Osteocyte (in vitro differentiated cells): ENCODE results near the gene GPR55. TPM values are rescaled to one million over a fixed set of nuclear protein-coding genes. Genes with fewer than 3 reads are reported as not detected.

Experiments used
- DNase-seq: peaks from one replicate; pipeline ENCODE4 v3.0.0; 2021; ENCODE audit warnings: mixed read lengths; ENCODE audit not compliant: unreplicated experiment; ENCODE audit errors: extremely low spot score
- H3K27ac Mint-ChIP-seq: one replicate; pipeline ENCODE4 v1.8.0; 2021; ENCODE audit warnings: mild to moderate bottlenecking, mixed read lengths; ENCODE audit not compliant: unreplicated experiment
- H3K27me3 Mint-ChIP-seq: one replicate; pipeline ENCODE4 v1.8.0; 2021; ENCODE audit warnings: mixed read lengths; ENCODE audit not compliant: unreplicated experiment
- H3K36me3 Mint-ChIP-seq: one replicate; pipeline ENCODE4 v1.8.0; 2021; ENCODE audit warnings: mixed read lengths; ENCODE audit not compliant: unreplicated experiment
- H3K4me1 Mint-ChIP-seq: one replicate; pipeline ENCODE4 v1.8.0; 2021; ENCODE audit warnings: mixed read lengths; ENCODE audit not compliant: unreplicated experiment
- H3K4me3 Mint-ChIP-seq: one replicate; pipeline ENCODE4 v1.8.0; 2021; ENCODE audit warnings: mild to moderate bottlenecking, moderate library complexity, mixed read lengths; ENCODE audit not compliant: unreplicated experiment
- H3K9me3 Mint-ChIP-seq: one replicate; pipeline ENCODE4 v1.8.0; 2021; ENCODE audit warnings: mixed read lengths; ENCODE audit not compliant: unreplicated experiment
- CTCF ChIP-seq: fragments of 200-600 bp; sonication (generic); IDR thresholded peaks from 2 replicates; pipeline ENCODE4 v1.5.0; 2021; ENCODE audit warnings: antibody characterized with exemption, mild to moderate bottlenecking, moderate library complexity
- total RNA-seq: library from RNA; stranded (reverse); gene quantifications from 2 replicates; pipeline ENCODE4 v1.2.1, GENCODE V29; 2021

The GPR55 gene
- total RNA-seq, 1 donor from 2014 or later: not detected

GRCh38 chr2:230922951-230923717 is 1.9 kb downstream of the GPR55 start:
- Mint-ChIP-seq H3K27ac (no peak overlapping the region), H3K4me3 (no peak overlapping the region), H3K9me3 (no peaks in the 10 kb centered on the region), H3K36me3 (no peaks in the 10 kb centered on the region), H3K27me3 (peaks cover 39% of the 10 kb centered on the region), H3K4me1 (no peaks in the 10 kb centered on the region)
- DNase-seq: no peak
- TF ChIP-seq CTCF: no peak

- Mint-ChIP-seq H3K4me1 (no peaks in the 10 kb centered on the region), H3K4me3 (no peak overlapping the region), H3K9me3 (no peaks in the 10 kb centered on the region), H3K27ac (no peak overlapping the region), H3K27me3 (peaks cover 46% of the 10 kb centered on the region), H3K36me3 (no peaks in the 10 kb centered on the region)
- no peak for TF ChIP-seq CTCF
- DNase-seq: no peak
Measured at GRCh38 chr2:230921806-230922595, 3.0 kb downstream of the GPR55 start.

GRCh38 chr2:230920167-230920566 is 4.9 kb downstream of the GPR55 start:
- Mint-ChIP-seq H3K27ac (no peak overlapping the region), H3K9me3 (no peaks in the 10 kb centered on the region), H3K4me3 (no peak overlapping the region)

GRCh38 chr2:230919681-230920080 is 5.4 kb downstream of the GPR55 start:
- H3K36me3 Mint-ChIP-seq: no peaks in the 10 kb centered on the region
- no peak overlapping the region for H3K27ac Mint-ChIP-seq

More at GRCh38 chr2:230920167-230920566, 4.9 kb downstream of the GPR55 start:
- Mint-ChIP-seq H3K36me3 (no peaks in the 10 kb centered on the region), H3K27me3 (peaks cover 58% of the 10 kb centered on the region), H3K4me1 (no peaks in the 10 kb centered on the region)
- TF ChIP-seq CTCF: no peak
- no peak for DNase-seq

More at GRCh38 chr2:230919681-230920080, 5.4 kb downstream of the GPR55 start:
- no peak for DNase-seq
- Mint-ChIP-seq H3K9me3 (no peaks in the 10 kb centered on the region), H3K4me1 (no peaks in the 10 kb centered on the region), H3K4me3 (no peak overlapping the region), H3K27me3 (peaks cover 63% of the 10 kb centered on the region)
- no peak for TF ChIP-seq CTCF
